ENCODE results near the gene PARD3.

PARD3 gene

GRCh38 chr10:34420795-34421194 lies 394.3 kb downstream of the PARD3 start:
- H3K4me3 ChIP-seq (ENCODE audit: low read depth, low read length): no peak overlapping the region
- DNase-seq (ENCODE audit: low read depth): no peak
- TF ChIP-seq CTCF (IDR thresholded peaks at IDR 0.05; ENCODE audit: low read depth, low read length, missing control alignments): no peak

- no peak for DNase-seq (ENCODE audit: low read depth)
- TF ChIP-seq CTCF (IDR thresholded peaks at IDR 0.05; ENCODE audit: low read depth, low read length, missing control alignments): no peak
- no peak overlapping the region for H3K4me3 ChIP-seq (ENCODE audit: low read depth, low read length)
Observed at GRCh38 chr10:34420273-34420672, 394.8 kb downstream of the PARD3 start.

GRCh38 chr10:34415039-34415438 lies 400.1 kb downstream of the PARD3 start:
- no peak for DNase-seq (ENCODE audit: low read depth)
- TF ChIP-seq CTCF (IDR thresholded peaks at IDR 0.05; ENCODE audit: low read depth, low read length, missing control alignments): no peak
- no peak overlapping the region for H3K4me3 ChIP-seq (ENCODE audit: low read depth, low read length)

- TF ChIP-seq CTCF (IDR thresholded peaks at IDR 0.05; ENCODE audit: low read depth, low read length, missing control alignments): no peak
- DNase-seq (ENCODE audit: low read depth): no peak
- no peak overlapping the region for H3K4me3 ChIP-seq (ENCODE audit: low read depth, low read length)
Observed at GRCh38 chr10:34413756-34414587, 401.1 kb downstream of the PARD3 start.

- no peak for DNase-seq (ENCODE audit: low read depth)
- no peak overlapping the region for H3K4me3 ChIP-seq (ENCODE audit: low read depth, low read length)
- TF ChIP-seq CTCF (IDR thresholded peaks at IDR 0.05; ENCODE audit: low read depth, low read length, missing control alignments): no peak
Observed at GRCh38 chr10:34413214-34413613, 401.9 kb downstream of the PARD3 start.

GRCh38 chr10:34408956-34409355 lies 406.1 kb downstream of the PARD3 start:
- DNase-seq (ENCODE audit: low read depth): no peak
- TF ChIP-seq CTCF (IDR thresholded peaks at IDR 0.05; ENCODE audit: low read depth, low read length, missing control alignments): no peak
- H3K4me3 ChIP-seq (ENCODE audit: low read depth, low read length): no peak overlapping the region

- no peak for TF ChIP-seq CTCF (IDR thresholded peaks at IDR 0.05; ENCODE audit: low read depth, low read length, missing control alignments)
- H3K4me3 ChIP-seq (ENCODE audit: low read depth, low read length): no peak overlapping the region
- DNase-seq (ENCODE audit: low read depth): no peak
Observed at GRCh38 chr10:34408381-34408780, 406.7 kb downstream of the PARD3 start.

All from GM12864 (cell line).